Cardiac fibroblast (primary cell): ENCODE measurements around the gene RCN1.
"Not testable (repeated sequence)": the region's sequence is repeated elsewhere in the genome, so short reads cannot be mapped to it uniquely, and the experiment has no call there.

Source experiments
- DNase-seq, 2 donors: peaks; one replicate each; pipeline versions ENCODE4 v3.0.0 to v3.0.0-alpha.2; 2010; ENCODE audit warnings: low read depth in 2 of 2
- H3K4me3 ChIP-seq, 2 donors: replicated peaks in 1 of 2; 1 replicate in 1 of 2; 2 replicates in 1 of 2; pipeline ENCODE4 v1.5.1; 2011; ENCODE audit warnings: low read depth in 2 of 2, low read length in 2 of 2, mild to moderate bottlenecking in 2 of 2, moderate library complexity in 1 of 2
- TF ChIP-seq, protein P1 (sequence below): IDR thresholded peaks from one replicate; pipeline ENCODE4 v1.5.1; 2011; ENCODE audit warnings: low read depth, mild to moderate bottlenecking, low read length, inconsistent platforms

RCN1 gene

DNA sequence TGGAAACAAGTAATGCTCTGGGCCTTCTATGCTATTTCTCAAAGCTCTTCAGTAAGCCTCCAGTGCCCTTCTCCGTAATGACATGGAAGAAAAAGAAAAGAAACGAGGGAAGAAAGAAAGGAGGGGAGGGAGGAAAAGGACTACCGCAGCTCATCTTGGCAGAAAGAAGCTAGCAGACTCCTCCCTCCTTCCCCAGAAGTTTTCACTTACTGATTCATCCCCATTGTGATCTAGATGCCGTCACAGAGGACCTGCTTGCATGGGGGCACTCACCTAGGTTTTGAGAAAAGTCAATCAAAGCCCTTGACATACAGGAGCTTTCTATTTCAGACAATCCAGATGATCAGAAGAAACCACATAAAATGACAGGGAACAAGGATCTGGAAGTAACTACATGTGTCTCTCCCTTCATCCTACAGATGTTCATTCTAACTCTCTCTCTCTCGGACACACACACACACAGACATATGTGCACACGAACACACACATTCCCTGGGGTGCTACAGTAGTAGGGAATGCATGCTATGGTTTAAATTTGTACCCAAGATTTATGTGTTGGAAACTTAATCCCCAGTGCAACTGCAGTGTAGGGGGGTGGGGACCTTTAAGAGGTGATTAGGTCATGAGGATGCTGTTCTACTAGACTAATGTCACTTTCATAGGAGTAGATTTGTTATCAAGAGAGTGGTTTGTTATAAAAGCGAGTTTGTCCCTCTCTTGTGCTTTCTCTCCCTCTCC, 37.6 kb upstream of the RCN1 start:
- no peak overlapping the region for H3K4me3 ChIP-seq
- peak in 1 of 2 donors; percentile 37 for DNase-seq
- TF ChIP-seq, protein P1, sequence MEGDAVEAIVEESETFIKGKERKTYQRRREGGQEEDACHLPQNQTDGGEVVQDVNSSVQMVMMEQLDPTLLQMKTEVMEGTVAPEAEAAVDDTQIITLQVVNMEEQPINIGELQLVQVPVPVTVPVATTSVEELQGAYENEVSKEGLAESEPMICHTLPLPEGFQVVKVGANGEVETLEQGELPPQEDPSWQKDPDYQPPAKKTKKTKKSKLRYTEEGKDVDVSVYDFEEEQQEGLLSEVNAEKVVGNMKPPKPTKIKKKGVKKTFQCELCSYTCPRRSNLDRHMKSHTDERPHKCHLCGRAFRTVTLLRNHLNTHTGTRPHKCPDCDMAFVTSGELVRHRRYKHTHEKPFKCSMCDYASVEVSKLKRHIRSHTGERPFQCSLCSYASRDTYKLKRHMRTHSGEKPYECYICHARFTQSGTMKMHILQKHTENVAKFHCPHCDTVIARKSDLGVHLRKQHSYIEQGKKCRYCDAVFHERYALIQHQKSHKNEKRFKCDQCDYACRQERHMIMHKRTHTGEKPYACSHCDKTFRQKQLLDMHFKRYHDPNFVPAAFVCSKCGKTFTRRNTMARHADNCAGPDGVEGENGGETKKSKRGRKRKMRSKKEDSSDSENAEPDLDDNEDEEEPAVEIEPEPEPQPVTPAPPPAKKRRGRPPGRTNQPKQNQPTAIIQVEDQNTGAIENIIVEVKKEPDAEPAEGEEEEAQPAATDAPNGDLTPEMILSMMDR: no peak

DNA sequence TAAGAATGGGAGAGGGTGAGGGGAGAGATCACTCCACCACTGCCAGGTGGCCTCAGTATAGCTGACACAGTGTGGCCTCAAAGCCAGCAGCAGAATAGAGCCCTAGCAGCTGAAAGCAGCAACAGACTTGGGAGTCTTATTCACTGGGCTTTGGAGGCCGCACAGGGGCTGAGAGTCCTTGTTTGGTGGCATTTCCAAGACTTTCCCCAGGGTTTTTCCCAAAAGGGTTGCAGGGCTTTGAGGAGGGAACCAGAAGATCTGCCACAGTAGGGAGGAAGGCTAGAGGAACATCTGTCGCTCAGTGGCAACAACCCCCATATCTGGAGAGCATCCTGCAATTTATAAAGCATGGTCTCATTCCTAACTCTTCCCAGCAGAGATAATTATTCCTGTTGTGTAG, 35.0 kb upstream of the RCN1 start:
- no peak overlapping the region for H3K4me3 ChIP-seq
- no peak for DNase-seq
- TF ChIP-seq, protein P1: no peak

DNA sequence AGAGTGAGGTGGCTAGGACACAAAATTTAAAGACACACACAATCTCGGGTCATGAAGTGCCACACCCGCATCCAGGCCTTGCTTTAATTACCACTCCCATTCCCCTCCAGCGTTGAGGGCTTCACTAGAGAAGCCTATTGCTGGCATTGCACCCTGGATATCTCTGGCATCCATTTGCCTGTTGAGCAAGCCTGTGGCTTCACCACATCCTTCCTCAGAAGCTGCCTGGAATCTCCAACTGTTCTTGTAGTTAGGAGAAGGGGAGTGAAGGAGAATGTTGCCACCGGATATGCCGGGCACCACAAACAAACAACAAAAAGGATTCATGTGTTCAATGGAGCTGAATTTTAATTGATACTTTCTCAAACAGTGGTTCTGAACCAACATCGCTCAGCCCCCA, 34.4 kb upstream of the RCN1 start:
- peak; percentile 62 to 83 for DNase-seq
- no peak overlapping the region for H3K4me3 ChIP-seq
- TF ChIP-seq, protein P1: no peak

DNA sequence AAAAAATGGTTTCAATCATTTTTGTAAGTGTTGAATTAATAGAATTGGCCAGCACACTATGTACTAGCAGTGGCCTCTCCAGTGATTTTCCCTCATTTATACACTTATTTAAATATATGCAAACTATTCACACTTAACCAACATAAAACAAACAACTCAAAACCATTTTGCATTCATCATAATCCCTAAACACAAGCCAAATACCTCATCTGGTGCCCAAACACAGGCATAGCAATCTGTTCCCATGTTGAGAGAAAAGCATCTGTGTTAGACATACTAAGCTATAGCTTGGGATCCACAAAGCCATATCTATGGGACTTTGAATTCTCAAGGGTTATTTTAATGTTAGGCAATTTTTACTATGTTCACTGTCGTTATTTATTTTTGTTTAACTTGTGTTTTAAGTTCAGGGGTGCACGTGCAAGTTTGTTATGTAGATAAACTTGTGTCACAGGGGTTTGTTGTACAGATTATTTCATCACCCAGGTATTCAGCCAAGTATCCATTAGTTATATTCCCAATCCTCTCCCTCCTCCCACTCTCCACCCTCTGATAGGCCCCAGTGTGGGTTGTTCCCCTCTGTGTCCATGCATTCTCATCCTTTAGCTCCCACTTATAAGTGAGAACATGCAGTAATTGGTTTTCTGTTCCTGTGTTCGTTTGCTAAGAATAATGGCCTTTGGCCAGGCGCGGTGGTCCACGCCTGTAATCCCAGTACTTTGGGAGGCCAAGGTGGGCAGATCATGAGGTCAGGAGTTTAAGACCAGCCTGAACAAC, 31.0 kb upstream of the RCN1 start:
- TF ChIP-seq, protein P1: no peak

DNA sequence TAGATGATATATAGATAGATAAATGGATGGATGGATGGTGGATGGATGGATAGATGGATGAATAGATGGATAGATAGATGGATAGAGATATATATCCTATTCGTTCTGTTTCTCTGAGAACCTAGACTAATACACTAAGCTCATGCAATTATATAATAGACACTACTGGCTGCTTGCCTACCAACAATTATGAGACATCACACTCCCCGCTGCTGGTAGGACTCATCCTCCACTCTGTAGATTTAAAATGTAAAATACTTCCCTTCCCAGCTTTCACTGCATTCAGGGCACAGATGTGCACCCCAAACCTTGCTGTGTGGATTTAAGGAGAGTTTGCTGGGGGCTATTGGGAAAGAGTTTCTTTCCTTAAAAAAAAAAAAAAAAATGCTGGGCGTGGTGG, 28.3 kb upstream of the RCN1 start:
- TF ChIP-seq, protein P1: no peak
- no peak overlapping the region for H3K4me3 ChIP-seq
- DNase-seq: no peak

More for the DNA sequence above, 31.0 kb upstream of the RCN1 start:
- no peak for DNase-seq
- H3K4me3 ChIP-seq: no peak overlapping the region

DNA sequence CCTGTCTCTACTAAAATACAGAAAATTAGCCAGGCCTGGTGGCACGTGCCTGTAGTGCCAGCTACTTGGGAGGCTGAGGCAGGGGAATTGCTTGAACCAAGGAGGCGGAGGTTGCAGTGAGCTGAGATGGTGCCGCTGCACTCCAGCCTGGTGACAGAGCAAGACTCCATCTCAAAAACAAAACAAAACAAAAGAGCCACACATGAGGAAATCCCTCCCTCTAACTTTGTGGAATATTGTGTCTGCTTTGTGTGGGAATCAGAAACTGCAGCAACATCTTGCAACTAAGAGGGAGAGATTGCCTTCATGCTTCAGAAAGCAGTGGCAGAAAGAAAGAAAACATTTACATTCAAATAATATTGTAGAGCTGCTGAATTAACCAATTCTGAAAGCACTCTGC, 27.8 kb upstream of the RCN1 start:
- not testable (repeated sequence) for DNase-seq, H3K4me3 ChIP-seq

DNA sequence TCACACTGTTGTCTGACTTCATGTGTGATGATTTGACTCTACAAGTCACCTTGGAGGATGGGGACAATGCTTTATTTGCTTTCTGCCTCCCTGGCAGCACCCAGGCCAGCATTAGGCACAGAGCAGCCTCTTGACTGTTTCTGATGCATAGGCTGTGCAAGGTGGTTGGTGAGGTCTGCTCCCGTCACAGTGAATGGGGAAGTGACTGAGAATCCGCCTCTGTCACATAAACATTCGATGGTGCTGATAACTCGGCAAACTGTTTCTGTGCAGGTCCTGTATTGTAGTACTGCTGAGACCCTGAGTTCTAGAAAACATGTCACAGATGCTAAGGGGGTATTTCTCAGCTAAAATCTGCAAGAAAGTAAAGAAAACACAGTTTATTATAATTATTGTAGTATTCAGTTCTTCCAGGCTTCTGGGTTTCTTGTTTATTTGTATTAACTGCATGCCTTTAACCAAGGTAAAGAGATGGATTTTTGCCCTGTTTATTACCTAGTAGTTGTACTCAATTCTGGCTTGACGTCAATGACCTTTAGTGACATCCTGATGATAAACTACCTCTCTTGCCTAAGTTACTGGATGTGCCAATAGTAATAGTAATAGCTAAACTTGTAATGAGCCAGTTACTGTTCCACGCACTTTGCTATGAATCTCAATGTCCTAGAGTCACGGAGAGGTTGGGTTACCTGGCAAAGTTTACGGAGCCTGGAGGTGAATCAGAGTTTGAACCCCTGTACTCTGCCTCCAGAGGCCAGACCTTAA, 24.8 kb upstream of the RCN1 start:
- TF ChIP-seq, protein P1: no peak

More for the DNA sequence above, 24.8 kb upstream of the RCN1 start:
- no peak for DNase-seq
- H3K4me3 ChIP-seq: no peak overlapping the region
